SU-DHL-6 (cell line): ENCODE data around the gene USP30.
"Not testable (repeated sequence)": the region's sequence is repeated elsewhere in the genome, so short reads cannot be mapped to it uniquely, and the experiment has no call there.

Experiments used
- H2AFZ ChIP-seq: fragments of 200-600 bp; sonication (generic); 2 replicates; pipeline ENCODE4 v1.6.1; 2014; ENCODE audit warnings: low read depth, mild to moderate bottlenecking, moderate library complexity, mixed read lengths, antibody characterized with exemption, low read length; ENCODE audit not compliant: severe bottlenecking
- H3F3A ChIP-seq: fragments of 200-600 bp; shearing (Covaris generic); 2 replicates; pipeline ENCODE4 v1.6.0; 2016; ENCODE audit warnings: antibody characterized with exemption, mild to moderate bottlenecking; ENCODE audit not compliant: insufficient read depth
- H3K27ac ChIP-seq: fragments of 200-600 bp; sonication (generic); 2 replicates; pipeline ENCODE4 v1.5.1; 2016; ENCODE audit warnings: low read depth, mild to moderate bottlenecking, low read length, moderate library complexity, mixed read lengths
- H3K27me3 ChIP-seq: fragments of 200-600 bp; sonication (generic), shearing (Covaris generic); 2 replicates; pipeline ENCODE4 v1.6.0; 2014; ENCODE audit warnings: mild to moderate bottlenecking, low read length
- H3K36me3 ChIP-seq: fragments of 200-600 bp; sonication (generic); 2 replicates; pipeline ENCODE4 v1.6.1; 2014; ENCODE audit warnings: mild to moderate bottlenecking, low read length, mixed read lengths
- H3K4me2 ChIP-seq: fragments of 300-600, 200-600 bp; shearing (Covaris generic), sonication (generic); 2 replicates; pipeline ENCODE4 v1.6.0; 2014; ENCODE audit warnings: low read length, low read depth, mild to moderate bottlenecking; ENCODE audit not compliant: poor library complexity, severe bottlenecking
- H3K4me3 ChIP-seq: fragments of 200-600 bp; sonication (generic); 2 replicates; pipeline ENCODE4 v1.5.1; 2014; ENCODE audit warnings: antibody characterized with exemption, low read length, mild to moderate bottlenecking, mixed read lengths; ENCODE audit not compliant: insufficient read depth, poor library complexity, severe bottlenecking
- H3K79me2 ChIP-seq: fragments of 200-600 bp; sonication (generic); 2 replicates; pipeline ENCODE4 v1.6.1; 2014; ENCODE audit warnings: mild to moderate bottlenecking, low read length, moderate library complexity; ENCODE audit not compliant: insufficient read depth
- H3K9ac ChIP-seq: fragments of 200-600 bp; sonication (generic); 2 replicates; pipeline ENCODE4 v1.7.0; 2014; ENCODE audit warnings: mild to moderate bottlenecking, low read length
- H3K9me2 ChIP-seq: fragments of 200-600 bp; sonication (generic); replicated peaks from 2 replicates; pipeline ENCODE4 v1.6.1; 2014; ENCODE audit warnings: low read length; ENCODE audit not compliant: insufficient read depth
- H3K9me3 ChIP-seq: fragments of 200-600 bp; sonication (generic); 2 replicates; pipeline ENCODE4 v1.6.1; 2014; ENCODE audit warnings: low read length, mixed read lengths; ENCODE audit not compliant: insufficient read depth
- H4K20me1 ChIP-seq: fragments of 200-600 bp; sonication (generic); 2 replicates; pipeline ENCODE4 v1.6.1; 2014; ENCODE audit warnings: low read depth, mild to moderate bottlenecking, antibody characterized with exemption, low read length, moderate library complexity, mixed read lengths
- CTCF ChIP-seq: fragments of 200-600 bp; sonication (generic); IDR thresholded peaks from one replicate; pipeline ENCODE4 v1.5.1; 2017; ENCODE audit warnings: antibody characterized with exemption, mild to moderate bottlenecking, low read length, moderate library complexity; ENCODE audit not compliant: insufficient read depth, poor library complexity, severe bottlenecking
- EZH2phosphoT487 ChIP-seq: fragments of 200-600 bp; sonication (generic), shearing (Covaris generic); conservative IDR thresholded peaks from 2 replicates; pipeline ENCODE4 v1.6.1; 2018; ENCODE audit warnings: mild to moderate bottlenecking, antibody characterized with exemption, low read length, moderate library complexity, mixed read lengths

The USP30 gene

GRCh38 chr12:109020796-109021380, 31.5 kb upstream of the USP30 start, which contains the start of gene SVOP:
SVOP (minus strand) TSS chr12:109021068; CDS start chr12:109020868, 200 bp downstream.
- H3K4me2 ChIP-seq, result no peak within 1 kb of the TSS
- H3K79me2 ChIP-seq, result no peaks in the 10 kb centered on the region
- no peak within 1 kb of the TSS for H3K9ac ChIP-seq
- H3K9me2 ChIP-seq, result no peaks in the 10 kb centered on the region
- H3F3A ChIP-seq, result no peaks in the 10 kb centered on the region
- H2AFZ ChIP-seq, result no peak within 1 kb of the TSS
- H3K4me3 ChIP-seq, result no peak within 1 kb of the TSS
- no peaks in the 10 kb centered on the region for H3K36me3 ChIP-seq
- no peak within 1 kb of the TSS for H3K27ac ChIP-seq
- no peak for TF ChIP-seq CTCF
- no peak for TF ChIP-seq EZH2phosphoT487
- H3K9me3 ChIP-seq, result no peaks in the 10 kb centered on the region
- H3K27me3 ChIP-seq, result 0 out of 2 replicates have a peak, but pooled peaks cover 3% of the 10 kb centered on the region
- H4K20me1 ChIP-seq, result no peaks in the 10 kb centered on the region

- Histone ChIP-seq H4K20me1 (no peaks in the 10 kb centered on the region), H3K36me3 (no peaks in the 10 kb centered on the region), H3K9me3 (no peaks in the 10 kb centered on the region), H3K4me2 (no peak overlapping the region), H3K79me2 (no peaks in the 10 kb centered on the region), H3K4me3 (no peak overlapping the region), H2AFZ (no peak overlapping the region), H3K9me2 (no peaks in the 10 kb centered on the region), H3K27ac (no peak overlapping the region), H3K27me3 (no peaks in the 10 kb centered on the region), H3F3A (no peaks in the 10 kb centered on the region), H3K9ac (no peak overlapping the region)
- TF ChIP-seq EZH2phosphoT487 (no peak), CTCF (no peak)
These were observed 24.6 kb upstream of the USP30 start for GRCh38 chr12:109027767-109028166.

- H3K4me3 ChIP-seq, H3K4me2 ChIP-seq, H3F3A ChIP-seq, H3K27ac ChIP-seq, H3K79me2 ChIP-seq, H3K9me3 ChIP-seq, H3K9ac ChIP-seq, H4K20me1 ChIP-seq, H3K36me3 ChIP-seq, H3K9me2 ChIP-seq, H2AFZ ChIP-seq, H3K27me3 ChIP-seq: not testable (repeated sequence)
These were observed 23.8 kb upstream of the USP30 start for GRCh38 chr12:109028624-109029023.

- TF ChIP-seq EZH2phosphoT487 (no peak), CTCF (no peak)
These were observed 23.0 kb upstream of the USP30 start for GRCh38 chr12:109029411-109029810.

More at GRCh38 chr12:109029411-109029810, 23.0 kb upstream of the USP30 start:
- no peaks in the 10 kb centered on the region for H3K9me3 ChIP-seq
- H3K27ac ChIP-seq, result no peak overlapping the region
- H3K9ac ChIP-seq, result no peak overlapping the region
- H3K79me2 ChIP-seq, result no peaks in the 10 kb centered on the region
- H3K9me2 ChIP-seq, result no peaks in the 10 kb centered on the region
- H3K36me3 ChIP-seq, result no peaks in the 10 kb centered on the region
- H4K20me1 ChIP-seq, result no peaks in the 10 kb centered on the region
- H3K4me2 ChIP-seq, result no peak overlapping the region
- no peaks in the 10 kb centered on the region for H3K27me3 ChIP-seq
- no peak overlapping the region for H2AFZ ChIP-seq
- no peak overlapping the region for H3K4me3 ChIP-seq
- H3F3A ChIP-seq, result no peaks in the 10 kb centered on the region
